Lung (tissue), 12 donors: ENCODE results near the gene ISM2. TPM values are rescaled to one million over a fixed set of nuclear protein-coding genes. Genes with fewer than 3 reads are reported as not detected.
A peak's percentile ranks its signal among the peaks of the same experiment; 100 is the strongest.
"Not testable (repeated sequence)": the region's sequence is repeated elsewhere in the genome, so short reads cannot be mapped to it uniquely, and the experiment has no call there.

Source experiments
- ATAC-seq: fragments of 200-7000 bp; cut with Tn5 transposase; one replicate; pipeline ENCODE4 v1.9.1; 2020; ENCODE audit warnings: moderate number of reproducible peaks; ENCODE audit not compliant: insufficient read depth, low FRiP score
- DNase-seq, 3 donors: peaks; one replicate each; pipeline ENCODE4 v3.0.0-alpha.2; 2013 to 2017
- H3K27ac ChIP-seq, 2 donors: one replicate each; pipeline ENCODE4 v1.5.1; 2013; ENCODE audit warnings: mild to moderate bottlenecking in 2 of 2, moderate library complexity in 2 of 2, control low read depth in 1 of 2, inconsistent platforms in 1 of 2, low read depth in 1 of 2, low read length in 1 of 2
- H3K27me3 ChIP-seq, 3 donors: one replicate each; pipeline ENCODE4 v1.5.1; 2013; ENCODE audit warnings: low read length in 2 of 3; ENCODE audit not compliant: control insufficient read depth in 3 of 3, insufficient read depth in 3 of 3
- H3K36me3 ChIP-seq, 4 donors: one replicate each; pipeline ENCODE4 v1.5.1; 2013; ENCODE audit warnings: low read length in 4 of 4, mild to moderate bottlenecking in 1 of 4, moderate library complexity in 1 of 4; ENCODE audit not compliant: control insufficient read depth in 4 of 4, insufficient read depth in 4 of 4
- H3K4me1 ChIP-seq, 5 donors: one replicate each; pipeline ENCODE4 v1.5.1; 2013; ENCODE audit warnings: low read length in 5 of 5, mild to moderate bottlenecking in 2 of 5, moderate library complexity in 1 of 5; ENCODE audit not compliant: control insufficient read depth in 5 of 5, insufficient read depth in 5 of 5
- H3K4me3 ChIP-seq: one replicate; pipeline ENCODE4 v1.5.1; 2013; ENCODE audit warnings: mild to moderate bottlenecking, control low read depth, moderate library complexity
- H3K9ac ChIP-seq, 2 donors: one replicate each; pipeline ENCODE4 v1.5.1; 2013; ENCODE audit warnings: low read length in 2 of 2, control low read depth in 1 of 2; ENCODE audit not compliant: insufficient read depth in 1 of 2
- H3K9me3 ChIP-seq, 4 donors: one replicate each; pipeline ENCODE4 v1.5.1; 2013; ENCODE audit warnings: low read length in 3 of 4, mild to moderate bottlenecking in 1 of 4, moderate library complexity in 1 of 4; ENCODE audit not compliant: control insufficient read depth in 4 of 4, insufficient read depth in 3 of 4
- CTCF ChIP-seq: IDR thresholded peaks from 2 replicates; pipeline ENCODE4 v1.5.1; 2012; ENCODE audit warnings: mild to moderate bottlenecking; ENCODE audit errors: control extremely low read depth, extremely low read depth
- WGBS, 2 donors: extraction: QIAGEN DNeasy Blood & Tissue Kit; methylation state at CpG; one replicate each; pipeline ENCODE4 v1.1.7; 2013; 5-methylcytosine and 5-hydroxymethylcytosine counted together
- polyA plus RNA-seq, 2 donors: library from polyadenylated mRNA; stranded (reverse); fragments of 200-250 nt; gene quantifications; one replicate each; pipeline ENCODE4 v1.2.1, GENCODE V29; 2013
- total RNA-seq, 2 donors: library from RNA; depleted of rRNA in 1 of 2; stranded (reverse); fragments of >200 nt in 1 of 2; gene quantifications; one replicate each; pipeline ENCODE4 v1.2.1, GENCODE V29; 2014 to 2021
- donor health status: control.
- donor health status: control.
- donor health status: Bipolar disorder and iron deficiency.
- donor health status: healthy.
- donor health status: DM: yes; HTN: yes; CAD: no.

The ISM2 gene
- total and polyA plus RNA-seq, 4 donors = 0.02 TPM; not detected in 3

- peak in 2 of 3 donors; percentile 3 to 8 for DNase-seq
- 69 to 85% methylated on average over 2 of the region's 2 CpGs for WGBS, 2 donors
These were observed 30.6 kb upstream of the ISM2 start for GRCh38 chr14:77529213-77529612.

GRCh38 chr14:77528701-77529100 is 30.1 kb upstream of the ISM2 start:
- not testable (repeated sequence) for H3K36me3 ChIP-seq, H3K4me1 ChIP-seq, DNase-seq, H3K4me3 ChIP-seq, H3K9ac ChIP-seq, H3K27me3 ChIP-seq, H3K27ac ChIP-seq, ATAC-seq, H3K9me3 ChIP-seq
- WGBS, 2 donors = 89 to 93% methylated on average over 5 of the region's 5 CpGs

More at GRCh38 chr14:77529213-77529612, 30.6 kb upstream of the ISM2 start:
- H3K9me3 ChIP-seq = no peaks in the 10 kb centered on the region
- H3K4me3 ChIP-seq = no peak overlapping the region
- peaks cover 0 to 1% (median under 1%) of the 10 kb centered on the region in 4 donors for H3K36me3 ChIP-seq
- H3K27me3 ChIP-seq = no peaks in the 10 kb centered on the region
- no peak for ATAC-seq
- H3K27ac ChIP-seq = no peak overlapping the region
- TF ChIP-seq CTCF = no peak
- peaks cover 0 to 3% (median 0%) of the 10 kb centered on the region in 5 donors for H3K4me1 ChIP-seq
- no peak overlapping the region for H3K9ac ChIP-seq

GRCh38 chr14:77526266-77526665 is 27.6 kb upstream of the ISM2 start:
- no peaks in the 10 kb centered on the region for H3K9me3 ChIP-seq
- no peak for ATAC-seq
- no peak overlapping the region for H3K4me3 ChIP-seq
- H3K27me3 ChIP-seq = no peaks in the 10 kb centered on the region
- H3K4me1 ChIP-seq = peaks cover 0 to 3% (median 0%) of the 10 kb centered on the region in 5 donors
- DNase-seq = peak in 2 of 3 donors; percentile 25 to 28
- TF ChIP-seq CTCF = no peak
- no peak overlapping the region for H3K9ac ChIP-seq
- no peak overlapping the region for H3K27ac ChIP-seq
- peaks cover 0 to 3% (median 2%) of the 10 kb centered on the region in 4 donors for H3K36me3 ChIP-seq
- 72 to 85% methylated on average over 1 of the region's 1 CpG for WGBS, 2 donors

GRCh38 chr14:77524536-77524935 is 25.9 kb upstream of the ISM2 start:
- TF ChIP-seq CTCF = no peak
- H3K36me3 ChIP-seq = peaks cover 6 to 11% (median 7%) of the 10 kb centered on the region in 4 donors
- H3K4me3 ChIP-seq = no peak overlapping the region
- peaks cover 0 to 3% (median 0%) of the 10 kb centered on the region in 5 donors for H3K4me1 ChIP-seq
- DNase-seq = no peak
- no peaks in the 10 kb centered on the region for H3K9me3 ChIP-seq
- no peak overlapping the region for H3K27ac ChIP-seq
- H3K27me3 ChIP-seq = no peaks in the 10 kb centered on the region
- H3K9ac ChIP-seq = no peak overlapping the region
- whole genome bisulfite sequencing, 2 donors = 95% methylated on average over 6 of the region's 6 CpGs
- no peak for ATAC-seq
